PC-3 (cell line): Measurements from ENCODE around the gene EFCAB11. TPM values are rescaled to one million over a fixed set of nuclear protein-coding genes. Genes with fewer than 3 reads are reported as not detected.
A peak's percentile ranks its signal among the peaks of the same experiment; 100 is the strongest.
"Not testable (repeated sequence)": the region's sequence is repeated elsewhere in the genome, so short reads cannot be mapped to it uniquely, and the experiment has no call there.

Experiments used
- ATAC-seq: fragments of 200-7000 bp; cut with Tn5 transposase; 2 replicates; pipeline ENCODE4 v1.9.1; 2020; ENCODE audit warnings: mild to moderate bottlenecking, moderate library complexity
- BruUV-seq: library from RNA; stranded (reverse); fragments of 400-500 nt; replicated peaks from 2 replicates; lab custom pipeline; 2021; lab: Mats Ljungman, UMichigan
- CTCF ChIA-PET: fragments of 300-600 bp; sonication (Branson Sonifier 250); formaldehyde crosslinking; loops from one replicate; lab custom pipeline; 2022; ENCODE audit warnings: antibody characterized with exemption; lab: Charles Lee
- POLR2A ChIA-PET: fragments of 300-600 bp; sonication (Branson Sonifier 250); formaldehyde crosslinking; loops from one replicate; lab custom pipeline; 2022; ENCODE audit warnings: antibody characterized with exemption; ENCODE audit not compliant: unreplicated experiment; lab: Charles Lee
- DNase-seq: peaks from one replicate; pipeline ENCODE4 v3.0.0-alpha.2; 2015
- H2AFZ ChIP-seq: fragments of 300-600 bp; sonication (generic); 2 replicates; pipeline ENCODE4 v1.6.0; 2016; ENCODE audit warnings: antibody characterized with exemption, low read length
- H3F3A ChIP-seq: fragments of 300-600 bp; sonication (generic); one replicate; pipeline ENCODE4 v1.6.0; 2017; ENCODE audit warnings: antibody characterized with exemption, low read length, control low read depth, mild to moderate bottlenecking; ENCODE audit not compliant: unreplicated experiment
- H3K27ac ChIP-seq: fragments of 300-600 bp; sonication (generic); 2 replicates; pipeline ENCODE4 v1.5.1; 2016; ENCODE audit warnings: mild to moderate bottlenecking, low read length
- H3K27me3 ChIP-seq: fragments of 300-600 bp; sonication (generic); 2 replicates; pipeline ENCODE4 v1.6.1; 2016; ENCODE audit warnings: low read length, mixed read lengths
- H3K36me3 ChIP-seq: fragments of 300-600 bp; sonication (generic); 2 replicates; pipeline ENCODE4 v1.6.1; 2016; ENCODE audit warnings: low read depth, mixed run types, low read length, mixed read lengths
- H3K4me1 ChIP-seq: fragments of 300-600 bp; sonication (generic); 2 replicates; pipeline ENCODE4 v1.5.1; 2016; ENCODE audit warnings: low read length; ENCODE audit not compliant: insufficient read depth
- H3K4me2 ChIP-seq: fragments of 300-600 bp; sonication (generic); 2 replicates; pipeline ENCODE4 v1.6.0; 2016; ENCODE audit warnings: low read length
- H3K4me3 ChIP-seq: fragments of 300-600 bp; sonication (generic); 2 replicates; pipeline ENCODE4 v1.5.1; 2016; ENCODE audit warnings: mild to moderate bottlenecking, low read length, mixed read lengths
- H3K79me2 ChIP-seq: fragments of 300-600 bp; sonication (generic); 2 replicates; pipeline ENCODE4 v1.6.1; 2017; ENCODE audit warnings: low read length, mixed read lengths
- H3K9ac ChIP-seq: fragments of 300-600 bp; sonication (generic); 2 replicates; pipeline ENCODE4 v1.6.0; 2016; ENCODE audit warnings: mild to moderate bottlenecking, low read length
- H3K9me2 ChIP-seq: fragments of 300-600 bp; sonication (generic); replicated peaks from 2 replicates; pipeline ENCODE4 v1.6.1; 2016; ENCODE audit warnings: mixed run types, low read length, mixed read lengths
- H3K9me3 ChIP-seq: fragments of 300-600 bp; sonication (generic); 2 replicates; pipeline ENCODE4 v1.6.1; 2016; ENCODE audit warnings: low read length, mixed read lengths
- H4K20me1 ChIP-seq: fragments of 300-600 bp; sonication (generic); 2 replicates; pipeline ENCODE4 v1.6.1; 2016; ENCODE audit warnings: low read length, mixed read lengths
- CTCF ChIP-seq: fragments of 300-600 bp; sonication (generic); conservative IDR thresholded peaks from 2 replicates; pipeline ENCODE4 v1.5.1; 2017; ENCODE audit warnings: antibody characterized with exemption, low read depth, mild to moderate bottlenecking, low read length
- EZH2 ChIP-seq: fragments of 300-600 bp; sonication (generic); IDR thresholded peaks from one replicate; pipeline ENCODE4 v1.6.1; 2017; ENCODE audit warnings: antibody characterized with exemption, mild to moderate bottlenecking, low read length; ENCODE audit not compliant: unreplicated experiment
- EZH2phosphoT487 ChIP-seq: fragments of 300-600 bp; sonication (generic); IDR thresholded peaks from 2 replicates; pipeline ENCODE4 v1.6.1; 2018; ENCODE audit warnings: mild to moderate bottlenecking, antibody characterized with exemption, low read length, borderline replicate concordance
- intact Hi-C: fragments of 100-400 bp; cut with micrococcal nuclease; formaldehyde crosslinking; loops from 2 replicates; pipeline ENCODE4 v1.9.0; 2023
- total RNA-seq: library from RNA; depleted of rRNA; stranded (reverse); fragments of >200 nt; gene quantifications from 2 replicates; pipeline ENCODE4 v1.2.3, GENCODE V29; 2014

EFCAB11 gene
- total RNA-seq, 1 experiment from 2014 or later = 7.0 TPM

DNA sequence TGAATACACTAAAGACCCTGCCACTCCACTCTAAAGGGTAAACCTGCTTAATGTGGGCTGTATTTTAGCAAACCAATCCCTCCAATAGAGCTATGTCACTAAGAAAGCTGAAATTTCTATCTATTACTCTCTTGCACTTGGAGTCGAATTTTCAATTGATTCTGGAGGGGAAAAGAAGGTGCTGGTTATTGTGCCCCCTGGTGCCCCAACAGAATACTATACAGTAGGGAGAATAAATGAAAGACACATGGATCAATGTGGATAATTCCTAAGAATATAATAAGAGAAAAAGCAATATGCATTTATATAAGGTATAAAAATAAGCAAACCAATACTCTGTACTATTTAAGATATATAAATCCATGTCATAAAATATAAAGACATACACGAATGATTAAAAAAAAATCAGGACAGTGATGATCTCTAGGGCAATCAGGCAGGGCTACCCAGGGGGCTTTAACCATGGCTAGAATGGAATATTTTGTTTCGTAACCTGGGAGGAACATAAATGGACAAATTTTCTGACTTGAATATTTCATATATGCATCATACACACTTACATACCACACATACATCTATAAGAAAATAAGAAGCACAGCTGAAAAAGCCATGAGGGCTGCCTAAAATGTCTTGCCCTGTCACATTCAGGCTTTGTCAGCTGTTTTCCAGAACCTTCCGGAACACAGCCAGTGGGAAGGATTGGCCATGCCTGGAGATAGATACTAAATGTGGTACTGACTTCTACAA lies 54.4 kb downstream of the EFCAB11 start:
- H3K4me1 ChIP-seq = no peaks in the 10 kb centered on the region
- intact Hi-C loops = loop anchor here (1.0 to 5.0 kb wide), 2 partner anchors 860 to 873 kb away; no protein-coding TSS in a partner anchor
- BruUV-seq = no TSS peak
- no peak overlapping the region for H3K4me3 ChIP-seq
- DNase-seq (peak; percentile 29), ATAC-seq (peak; percentile 55)
- H3K4me2 ChIP-seq = no peak overlapping the region
- H3K9me3 ChIP-seq = no peaks in the 10 kb centered on the region
- H4K20me1 ChIP-seq = no peaks in the 10 kb centered on the region
- H3K27me3 ChIP-seq = no peaks in the 10 kb centered on the region
- POLR2A ChIA-PET = interaction anchor here (0.6 kb wide), 1 partner anchor 11 kb away, joined by 3 read pairs; no protein-coding TSS in a partner anchor
- no peak for TF ChIP-seq EZH2phosphoT487
- TF ChIP-seq EZH2 = no peak
- peak; percentile 73 for TF ChIP-seq CTCF
- no peak overlapping the region for H2AFZ ChIP-seq
- no peaks in the 10 kb centered on the region for H3K79me2 ChIP-seq
- H3K9ac ChIP-seq = no peak overlapping the region
- no peaks in the 10 kb centered on the region for H3K9me2 ChIP-seq
- no peaks in the 10 kb centered on the region for H3K36me3 ChIP-seq
- no peak overlapping the region for H3K27ac ChIP-seq
- H3F3A ChIP-seq = no peaks in the 10 kb centered on the region
- CTCF ChIA-PET = interaction anchor here (0.6 kb wide), 1 partner anchor 859 kb away, joined by 3 read pairs; no protein-coding TSS in a partner anchor

- no peak for ATAC-seq
- no TSS peak for BruUV-seq
- Histone ChIP-seq H3K4me1 (no peaks in the 10 kb centered on the region), H3K4me2 (no peak overlapping the region), H4K20me1 (no peaks in the 10 kb centered on the region), H3K9me3 (no peaks in the 10 kb centered on the region), H3K27ac (no peak overlapping the region), H3K4me3 (no peak overlapping the region), H3K27me3 (no peaks in the 10 kb centered on the region), H2AFZ (no peak overlapping the region), H3K79me2 (no peaks in the 10 kb centered on the region), H3K9me2 (no peaks in the 10 kb centered on the region), H3F3A (no peaks in the 10 kb centered on the region), H3K9ac (no peak overlapping the region), H3K36me3 (no peaks in the 10 kb centered on the region)
- ChIA-PET POLR2A (no interaction called here), CTCF (no interaction called here)
- intact Hi-C loops = no loop called here
- DNase-seq = no peak
- TF ChIP-seq CTCF = no peak
- no peak for TF ChIP-seq EZH2phosphoT487
- no peak for TF ChIP-seq EZH2
These were observed 55.2 kb downstream of the EFCAB11 start for GRCh38 chr14:89899291-89899690.

GRCh38 chr14:89893388-89893787 lies 61.1 kb downstream of the EFCAB11 start:
- H3K4me2 ChIP-seq, H3K9me3 ChIP-seq, H3K36me3 ChIP-seq, H3K4me3 ChIP-seq, BruUV-seq, H3K27me3 ChIP-seq, H3K4me1 ChIP-seq, H2AFZ ChIP-seq, H3K79me2 ChIP-seq, ATAC-seq, POLR2A ChIA-PET, DNase-seq, CTCF ChIA-PET, intact Hi-C loops, H3K9me2 ChIP-seq, H4K20me1 ChIP-seq, H3F3A ChIP-seq, H3K9ac ChIP-seq, H3K27ac ChIP-seq: not testable (repeated sequence)
